Ramos (cell line): Measurements from ENCODE around the gene SLC2A13.

Source experiments
- in situ Hi-C: fragments of 300-500 bp; cut with MboI; formaldehyde crosslinking; loops from one replicate; pipeline ENCODE4 v1.14.3; 2022; ENCODE audit warnings: low sequenced_read_pairs; ENCODE audit not compliant: unreplicated experiment

The SLC2A13 gene

GRCh38 chr12:40107098-40107802 is 1.4 kb upstream of the SLC2A13 start:
- in situ Hi-C loops: loop anchor here (25.0 kb wide), 1 partner anchor 495 kb away; the partner anchor contains the start of gene ABCD2

- in situ Hi-C loops: loop anchor here (25.0 kb wide), 1 partner anchor 494 kb away; the partner anchor contains the start of gene ABCD2
These were observed 774 bp upstream of the SLC2A13 start for GRCh38 chr12:40106655-40107054.

DNA sequence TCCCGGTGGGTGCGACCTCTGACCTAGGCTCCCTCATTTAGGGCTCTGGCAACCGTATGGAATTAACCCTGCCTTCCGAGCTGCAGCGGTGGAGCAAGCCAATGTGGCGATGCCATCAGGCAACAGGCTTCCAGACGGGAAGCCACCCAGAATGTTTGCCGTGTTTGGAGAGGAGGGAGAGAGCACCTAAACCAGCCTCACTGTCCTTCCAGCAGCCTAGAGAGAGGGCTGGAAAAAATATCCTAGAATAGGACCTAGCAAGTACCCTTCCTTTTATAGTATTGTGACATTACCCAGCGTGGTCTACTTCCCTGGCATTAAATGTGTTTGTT is 287 bp upstream of the SLC2A13 start:
- in situ Hi-C loops: loop anchor here (25.0 kb wide), 1 partner anchor 494 kb away; the partner anchor contains the start of gene ABCD2

- in situ Hi-C loops: loop anchor here (25.0 kb wide), 1 partner anchor 493 kb away; the partner anchor contains the start of gene ABCD2
These were observed 691 bp downstream of the SLC2A13 start for GRCh38 chr12:40105265-40105514.

GRCh38 chr12:40104461-40105264 is 1.2 kb downstream of the SLC2A13 start:
- in situ Hi-C loops: loop anchor here (25.0 kb wide), 1 partner anchor 492 kb away; the partner anchor contains the start of gene ABCD2

DNA sequence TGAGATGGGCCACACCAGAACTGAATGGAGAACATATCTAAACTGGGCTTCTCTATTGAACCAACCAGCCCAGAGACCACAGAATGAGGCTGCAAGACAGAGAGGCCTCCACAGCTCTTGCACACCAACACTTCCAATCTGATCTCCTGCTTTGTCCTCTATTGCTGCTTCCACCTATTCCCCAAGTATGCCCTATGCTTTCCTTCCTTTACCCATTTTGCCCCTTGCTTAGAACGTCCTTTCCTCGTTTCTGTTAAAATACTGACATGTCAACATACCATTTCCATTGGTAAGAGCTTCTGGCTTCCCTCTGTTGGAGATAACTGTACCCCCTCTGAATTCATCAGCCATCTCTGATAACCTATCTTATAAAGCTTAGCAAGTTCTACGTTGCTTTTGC is 2.8 kb downstream of the SLC2A13 start:
- in situ Hi-C loops: loop anchor here (25.0 kb wide), 1 partner anchor 491 kb away; the partner anchor contains the start of gene ABCD2

DNA sequence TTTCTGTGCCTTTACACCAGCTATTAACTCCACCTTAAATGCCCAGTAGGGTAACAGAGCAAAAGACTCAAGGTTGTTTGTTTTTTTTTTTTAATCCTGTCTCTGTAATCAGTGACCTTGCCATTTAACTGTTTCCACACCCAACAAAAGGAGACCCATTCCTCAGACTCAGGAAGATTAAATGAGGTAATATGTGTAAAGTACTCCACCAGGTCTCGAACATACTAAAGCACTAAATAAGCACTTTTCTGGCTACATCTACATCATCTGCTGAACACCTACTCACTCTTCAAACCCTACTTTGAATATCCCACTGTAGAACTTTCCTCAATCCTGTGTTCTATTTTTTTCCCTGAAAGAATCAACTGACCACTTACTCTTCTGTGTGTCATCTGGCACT is 4.1 kb downstream of the SLC2A13 start:
- in situ Hi-C loops: loop anchor here (25.0 kb wide), 1 partner anchor 489 kb away; the partner anchor contains the start of gene ABCD2

DNA sequence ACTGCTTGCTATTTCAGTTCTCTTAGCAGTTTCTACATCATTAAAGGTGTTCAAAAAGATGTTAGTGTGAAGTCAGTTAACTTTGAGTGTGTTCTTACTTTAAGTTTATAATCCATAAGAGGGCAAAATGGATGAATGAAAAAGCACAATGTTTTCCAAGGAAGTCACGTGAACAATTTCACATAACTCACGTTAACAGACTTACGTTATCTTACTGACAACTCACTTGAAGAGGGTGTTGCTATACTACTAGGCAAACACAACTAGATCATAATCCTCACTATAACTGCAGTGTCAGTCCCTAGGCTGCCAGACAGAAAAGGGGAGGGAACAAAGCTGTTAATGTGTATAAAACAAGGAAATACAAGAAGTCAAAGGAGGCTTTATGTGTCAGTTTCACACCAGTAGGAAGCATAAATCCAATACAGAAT is 6.4 kb downstream of the SLC2A13 start:
- in situ Hi-C loops: no loop called here

- in situ Hi-C loops: no loop called here
These were observed 7.3 kb downstream of the SLC2A13 start for GRCh38 chr12:40098406-40099145.

GRCh38 chr12:40093512-40093911 is 12.4 kb downstream of the SLC2A13 start:
- in situ Hi-C loops: no loop called here

- in situ Hi-C loops: no loop called here
These were observed 19.4 kb downstream of the SLC2A13 start for GRCh38 chr12:40086471-40086870.

GRCh38 chr12:40078266-40078665 is 27.6 kb downstream of the SLC2A13 start:
- in situ Hi-C loops: no loop called here

GRCh38 chr12:40075458-40075857 is 30.4 kb downstream of the SLC2A13 start:
- in situ Hi-C loops: no loop called here

- in situ Hi-C loops: no loop called here
These were observed 37.5 kb downstream of the SLC2A13 start for GRCh38 chr12:40068416-40068815.

DNA sequence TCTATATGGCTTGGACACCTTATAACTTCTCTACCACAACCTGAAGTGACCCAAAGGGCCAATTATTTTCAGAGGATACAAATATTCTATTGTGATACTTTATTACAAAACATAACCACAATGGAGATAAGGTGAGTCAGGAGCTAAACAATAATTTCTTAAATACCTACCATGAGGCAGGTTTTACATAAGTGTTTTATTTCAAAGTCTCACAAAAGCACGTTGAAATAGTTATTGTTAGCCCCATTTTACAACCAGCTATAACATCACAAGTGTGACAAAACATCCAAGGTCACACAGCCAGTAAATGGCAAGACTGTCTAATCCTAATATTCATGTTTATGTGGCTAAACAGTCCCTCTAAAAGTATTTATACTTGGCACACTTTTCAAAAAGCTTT is 40.2 kb downstream of the SLC2A13 start:
- in situ Hi-C loops: no loop called here

DNA sequence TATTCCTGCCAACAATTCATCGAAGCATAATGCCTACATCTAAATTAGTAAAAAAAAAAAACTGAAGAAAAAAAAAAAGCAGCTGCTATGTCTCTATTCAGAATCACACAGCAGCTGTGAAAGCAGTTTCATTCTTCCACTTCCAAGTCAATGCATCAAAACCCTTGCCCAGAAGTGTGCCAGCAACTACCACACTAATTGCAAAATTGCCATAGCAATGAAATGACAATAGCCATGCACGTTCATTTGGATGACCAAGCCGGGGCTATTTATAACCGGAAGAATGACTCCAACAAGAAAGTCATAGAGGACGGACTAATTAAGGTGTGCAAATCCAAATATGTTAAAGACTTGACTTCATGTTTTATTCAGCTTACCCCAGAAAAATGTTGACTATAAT is 42.5 kb downstream of the SLC2A13 start:
- in situ Hi-C loops: no loop called here

GRCh38 chr12:40058721-40059190 is 47.1 kb downstream of the SLC2A13 start:
- in situ Hi-C loops: no loop called here

GRCh38 chr12:40056373-40056772 is 49.5 kb downstream of the SLC2A13 start:
- in situ Hi-C loops: no loop called here

- in situ Hi-C loops: no loop called here
These were observed 50.1 kb downstream of the SLC2A13 start for GRCh38 chr12:40055776-40056175.

DNA sequence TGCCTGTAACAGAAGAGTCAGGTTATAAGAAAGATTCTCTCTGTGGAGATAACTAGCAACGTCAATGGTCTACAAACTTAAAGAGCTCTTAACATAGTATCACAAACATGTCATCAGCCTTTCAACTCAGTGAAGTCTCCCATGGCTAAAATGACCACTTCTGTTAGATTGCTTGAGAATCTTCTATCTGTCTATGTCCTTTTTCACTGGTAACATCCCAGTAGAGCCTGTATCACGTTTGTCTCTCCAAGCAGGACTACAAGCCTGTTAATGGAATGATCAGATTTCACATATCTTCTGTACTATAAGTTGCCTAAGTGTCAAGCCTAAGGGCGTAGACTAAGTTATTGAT is 50.7 kb downstream of the SLC2A13 start:
- in situ Hi-C loops: no loop called here
